H1 (cell line): ENCODE measurements around the gene SEMA3F. TPM values are rescaled to one million over a fixed set of nuclear protein-coding genes. Genes with fewer than 3 reads are reported as not detected.

Experiments used
- CTCF ChIA-PET: fragments of 300-600 bp; sonication (Branson Sonifier 250); formaldehyde crosslinking; loops from one replicate; lab custom pipeline; 2021; ENCODE audit not compliant: partially characterized antibody; lab: Charles Lee
- POLR2A ChIA-PET: fragments of 300-600 bp; sonication (Branson Sonifier 250); formaldehyde crosslinking; loops from one replicate; lab custom pipeline; 2021; ENCODE audit warnings: inconsistent platforms; ENCODE audit not compliant: partially characterized antibody; lab: Charles Lee
- DNase-seq, 2 experiments: peaks; one replicate each; pipeline versions ENCODE4 v3.0.0 to v3.0.0-alpha.2; 2010 to 2022; ENCODE audit warnings: low spot score in 2 of 2, low read depth in 1 of 2, mixed read lengths in 1 of 2
- FAIRE-seq: peaks from 2 replicates; lab custom pipeline; 2011; peaks lifted over from hg19 to GRCh38; lab: Jason Lieb, UNC
- H2AFZ ChIP-seq: 2 replicates; pipeline ENCODE4 v1.8.1; 2012; ENCODE audit warnings: low read length, inconsistent platforms
- H2AK5ac ChIP-seq: 2 replicates; pipeline ENCODE4 v1.6.1; 2013; ENCODE audit warnings: low read depth, low read length
- H2BK120ac ChIP-seq: replicated peaks from 2 replicates; pipeline ENCODE3; 2013; ENCODE audit warnings: low read depth, low read length, inconsistent platforms
- H2BK12ac ChIP-seq: 2 replicates; pipeline ENCODE4 v1.6.1; 2013; ENCODE audit warnings: low read depth, low read length
- H2BK15ac ChIP-seq: 2 replicates; pipeline ENCODE4 v1.6.1; 2013; ENCODE audit warnings: low read length
- H2BK20ac ChIP-seq: 2 replicates; pipeline ENCODE4 v1.6.1; 2013; ENCODE audit warnings: low read length
- H2BK5ac ChIP-seq: 2 replicates; pipeline ENCODE4 v1.6.1; 2013; ENCODE audit warnings: low read depth, low read length
- H3K14ac ChIP-seq: 2 replicates; pipeline ENCODE4 v1.6.1; 2013; ENCODE audit warnings: inconsistent platforms; ENCODE audit not compliant: insufficient read length
- H3K18ac ChIP-seq: 2 replicates; pipeline ENCODE4 v1.6.1; 2013; ENCODE audit warnings: low read length; ENCODE audit errors: extremely low read depth
- H3K23ac ChIP-seq: 2 replicates; pipeline ENCODE4 v1.6.1; 2013; ENCODE audit warnings: inconsistent platforms; ENCODE audit not compliant: insufficient read length
- H3K23me2 ChIP-seq: 2 replicates; pipeline ENCODE4 v1.6.1; 2013; ENCODE audit warnings: low read depth, low read length
- H3K27ac ChIP-seq: 2 replicates; pipeline ENCODE4 v1.6.1; 2011; ENCODE audit warnings: low read depth, low read length, inconsistent platforms
- H3K27me3 ChIP-seq, 4 experiments: replicated peaks in 1 of 4; 1 replicate in 1 of 4; 2 replicates in 3 of 4; pipeline versions ENCODE4 v1.6.1 to v1.8.1; 2011 to 2013; ENCODE audit warnings: low read length in 3 of 4, mild to moderate bottlenecking in 3 of 4, inconsistent platforms in 2 of 4, mixed read lengths in 2 of 4, moderate library complexity in 1 of 4; ENCODE audit not compliant: control insufficient read depth in 3 of 4, insufficient read depth in 3 of 4; ENCODE audit errors: extremely low read depth in 1 of 4
- H3K36me3 ChIP-seq, 4 experiments: 2 replicates each; pipeline versions ENCODE4 v1.6.1 to v1.8.1; 2011 to 2013; ENCODE audit warnings: mild to moderate bottlenecking in 4 of 4, low read length in 3 of 4, moderate library complexity in 2 of 4, control low read depth in 1 of 4, inconsistent platforms in 1 of 4; ENCODE audit not compliant: insufficient read depth in 4 of 4, control insufficient read depth in 2 of 4
- H3K4ac ChIP-seq: replicated peaks from 2 replicates; pipeline ENCODE3; 2013; ENCODE audit warnings: low read length, low read depth, mixed read lengths, inconsistent platforms; ENCODE audit not compliant: insufficient read length
- H3K4me1 ChIP-seq, 4 experiments: replicated peaks in 1 of 4; 1 replicate in 1 of 4; 2 replicates in 3 of 4; pipeline versions ENCODE4 v1.6.1 to v1.8.1; 2011 to 2013; ENCODE audit warnings: low read length in 3 of 4, inconsistent platforms in 2 of 4, mixed read lengths in 1 of 4; ENCODE audit not compliant: insufficient read depth in 4 of 4, control insufficient read depth in 3 of 4
- H3K4me2 ChIP-seq, 2 experiments: 2 replicates each; pipeline versions ENCODE4 v1.6.1 to v1.8.1; 2011 to 2013; ENCODE audit warnings: low read depth in 2 of 2, low read length in 2 of 2, control low read depth in 1 of 2, inconsistent platforms in 1 of 2, mild to moderate bottlenecking in 1 of 2; ENCODE audit not compliant: insufficient read depth in 1 of 2
- H3K4me3 ChIP-seq, 4 experiments: fragments of 200-600, 300-600 bp in 1 of 4; sonication (generic), shearing (Covaris generic), sonication (Bioruptor Twin) in 1 of 4; 2 replicates each; pipeline versions ENCODE4 v1.5.1 to v1.8.1; 2011 to 2016; ENCODE audit warnings: low read length in 4 of 4, low read depth in 3 of 4, control low read depth in 2 of 4, inconsistent platforms in 2 of 4, mild to moderate bottlenecking in 2 of 4, mixed read lengths in 1 of 4, moderate library complexity in 1 of 4; ENCODE audit not compliant: insufficient read depth in 2 of 4; ENCODE audit errors: extremely low read depth in 1 of 4
- H3K56ac ChIP-seq: replicated peaks from 2 replicates; pipeline ENCODE3; 2013; ENCODE audit warnings: low read depth, mild to moderate bottlenecking, mixed read lengths, low read length, inconsistent platforms; ENCODE audit not compliant: insufficient read length
- H3K79me1 ChIP-seq: 2 replicates; pipeline ENCODE4 v1.6.1; 2013; ENCODE audit warnings: low read depth, low read length, control low read depth
- H3K79me2 ChIP-seq, 2 experiments: 2 replicates each; pipeline versions ENCODE4 v1.6.1 to v1.8.1; 2012 to 2013; ENCODE audit warnings: low read length in 2 of 2, mild to moderate bottlenecking in 2 of 2, inconsistent platforms in 1 of 2; ENCODE audit not compliant: insufficient read depth in 2 of 2, control insufficient read depth in 1 of 2
- H3K9ac ChIP-seq, 4 experiments: replicated peaks in 1 of 4; 1 replicate in 1 of 4; 2 replicates in 3 of 4; pipeline versions ENCODE4 v1.6.1 to v1.8.1; 2011 to 2013; ENCODE audit warnings: low read depth in 3 of 4, low read length in 3 of 4, control low read depth in 2 of 4, mild to moderate bottlenecking in 2 of 4, moderate library complexity in 2 of 4, inconsistent platforms in 1 of 4; ENCODE audit errors: extremely low read depth in 1 of 4
- H3K9me3 ChIP-seq, 2 experiments: 2 replicates each; pipeline versions ENCODE4 v1.6.1 to v1.8.1; 2012 to 2013; ENCODE audit warnings: mild to moderate bottlenecking in 2 of 2, moderate library complexity in 2 of 2, control low read depth in 1 of 2, inconsistent platforms in 1 of 2, low read depth in 1 of 2, low read length in 1 of 2, mixed read lengths in 1 of 2; ENCODE audit not compliant: insufficient read depth in 2 of 2
- H4K20me1 ChIP-seq, 2 experiments: replicated peaks in 1 of 2; 2 replicates each; pipeline versions ENCODE3 to v1.8.1; 2011 to 2013; ENCODE audit warnings: inconsistent platforms in 2 of 2, low read length in 2 of 2, mild to moderate bottlenecking in 1 of 2; ENCODE audit not compliant: insufficient read depth in 2 of 2, control insufficient read depth in 1 of 2
- H4K5ac ChIP-seq: 2 replicates; pipeline ENCODE4 v1.6.1; 2013; ENCODE audit warnings: low read length, low read depth, mixed read lengths, inconsistent platforms; ENCODE audit not compliant: insufficient read length
- H4K8ac ChIP-seq: 2 replicates; pipeline ENCODE4 v1.8.0; 2013; ENCODE audit warnings: mild to moderate bottlenecking, moderate library complexity, low read length, inconsistent platforms; ENCODE audit not compliant: insufficient read depth; ENCODE audit errors: extremely low read depth
- H4K91ac ChIP-seq: replicated peaks from 2 replicates; pipeline ENCODE3; 2013; ENCODE audit warnings: low read length, mixed read lengths, inconsistent platforms; ENCODE audit not compliant: insufficient read length
- BCL11A ChIP-seq, 2 experiments: IDR thresholded peaks; one replicate each; pipeline ENCODE4 v1.6.1; 2011; ENCODE audit warnings: low read depth in 2 of 2, low read length in 2 of 2, mild to moderate bottlenecking in 2 of 2
- GTF2F1 ChIP-seq: IDR thresholded peaks from 2 replicates; pipeline ENCODE4 v1.6.1; 2012; ENCODE audit warnings: low read depth, low read length, improper control_type of control experiment, borderline replicate concordance
- HDAC6 ChIP-seq: IDR thresholded peaks from one replicate; pipeline ENCODE4 v1.7.1; 2012; ENCODE audit warnings: low read depth, mild to moderate bottlenecking, inconsistent platforms, low read length, moderate library complexity
- KDM1A ChIP-seq: fragments of 200-600, 300-600 bp; sonication (generic); IDR thresholded peaks from 2 replicates; pipeline ENCODE4 v1.7.1; 2016; ENCODE audit warnings: mild to moderate bottlenecking, low read length, borderline replicate concordance
- PHF8 ChIP-seq: fragments of 200-600 bp; sonication (generic); conservative IDR thresholded peaks from 2 replicates; pipeline ENCODE4 v1.7.1; 2012; ENCODE audit warnings: low read depth, mild to moderate bottlenecking, inconsistent platforms, low read length, moderate library complexity
- POLR2AphosphoS5 ChIP-seq: IDR thresholded peaks from 2 replicates; pipeline ENCODE4 v1.6.1; 2011; ENCODE audit warnings: low read depth, low read length
- RAD21 ChIP-seq, 2 experiments: IDR thresholded peaks in 1 of 2; conservative IDR thresholded peaks in 1 of 2; 2 replicates each; pipeline ENCODE4 v1.6.1; 2011; ENCODE audit warnings: low read depth in 2 of 2, low read length in 2 of 2, improper control_type of control experiment in 1 of 2, inconsistent platforms in 1 of 2, mild to moderate bottlenecking in 1 of 2, moderate library complexity in 1 of 2
- RFX5 ChIP-seq: IDR thresholded peaks from 2 replicates; pipeline ENCODE4 v1.6.1; 2011; ENCODE audit warnings: low read depth, low read length, improper control_type of control experiment, borderline replicate concordance
- RNF2 ChIP-seq: fragments of 200-900, 300-1000 bp; sonication (generic); IDR thresholded peaks from 2 replicates; pipeline ENCODE4 v1.7.1; 2016; ENCODE audit warnings: borderline replicate concordance, low read depth, mild to moderate bottlenecking, antibody characterized with exemption, low read length; ENCODE audit not compliant: poor library complexity, severe bottlenecking; ENCODE audit errors: missing control alignments
- RXRA ChIP-seq: IDR thresholded peaks from 2 replicates; pipeline ENCODE4 v1.6.1; 2011; ENCODE audit warnings: low read depth, mild to moderate bottlenecking, low read length, moderate library complexity; ENCODE audit not compliant: insufficient read depth
- SUZ12 ChIP-seq: fragments of 200-600 bp; sonication (generic); IDR thresholded peaks from 2 replicates; pipeline ENCODE4 v1.6.1; 2012; ENCODE audit warnings: mild to moderate bottlenecking, inconsistent platforms, low read length, moderate library complexity, mixed read lengths
- TCF12 ChIP-seq: IDR thresholded peaks from 2 replicates; pipeline ENCODE4 v1.6.1; 2011; ENCODE audit warnings: low read depth, mild to moderate bottlenecking, low read length
- ZNF274 ChIP-seq: IDR thresholded peaks from 2 replicates; pipeline ENCODE4 v1.7.0; 2012; ENCODE audit warnings: low read length, borderline replicate concordance; ENCODE audit errors: extremely low read depth
- WGBS, 2 experiments: shearing (Covaris generic) in 1 of 2; methylation state at CpG; one replicate each; pipeline versions ENCODE4 v1.1.6 to v1.1.7; 2013 to 2015; ENCODE audit warnings: low lambda C conversion rate in 2 of 2, mixed read lengths in 2 of 2, inconsistent platforms in 1 of 2, low coverage in 1 of 2, missing lambda C conversion rate in 1 of 2; ENCODE audit not compliant: insufficient replicate concordance in 2 of 2, insufficient coverage in 1 of 2, insufficient read length in 1 of 2; ENCODE audit errors: extremely low coverage in 1 of 2, missing lambda C conversion rate in 1 of 2; 5-methylcytosine and 5-hydroxymethylcytosine counted together
- polyA plus RNA-seq, 7 experiments: library from polyadenylated mRNA; depleted of rRNA in 3 of 7; stranded (reverse) in 5 of 7; unstranded in 2 of 7; fragments of >200 nt in 5 of 7; fragments of 200-250 nt in 2 of 7; gene quantifications; 1 replicate in 5 of 7; 2 replicates in 1 of 7; 4 replicates in 1 of 7; pipeline versions ENCODE4 v1.2.1 to v1.2.3, GENCODE V29; 2011 to 2013; ENCODE audit warnings: missing spikeins in 2 of 7, mixed read lengths in 2 of 7
- total RNA-seq: library from RNA; stranded (reverse); fragmentation: NEBNext Ultra II Directional; extraction: Animal tissue kit (Norgen Biotek cat#: 25700); gene quantifications from 2 replicates; pipeline ENCODE4 v1.2.1, GENCODE V29; 2021

The SEMA3F gene
- total and polyA plus RNA-seq, 2 of the 8 experiments (the other 6 are each of a cell fraction or from before 2014, with no cell fraction given): 20.3 to 37.0 TPM

- H4K8ac ChIP-seq: no peak overlapping the region
- ChIA-PET CTCF (interaction anchor here (1.0 to 19.7 kb wide), 14 partner anchors 19 to 130 kb away, joined by 3 to 1138 read pairs (median 63); partner anchors contain the start of genes GNAI2, HYAL2, SEMA3B and SLC38A3), POLR2A (interaction anchor here (0.6 to 11.9 kb wide), 10 partner anchors 12 to 78 kb away, joined by 3 to 128 read pairs (median 8); no protein-coding TSS in a partner anchor)
- H3K14ac ChIP-seq: no peak overlapping the region
- H3K36me3 ChIP-seq: no peaks in the 10 kb centered on the region
- peaks cover 2% of the 10 kb centered on the region; the same call in 1 of the 2 replicates for H3K23me2 ChIP-seq
- H2BK15ac ChIP-seq: peak overlapping the region; percentile 18; the same call in 1 of the 2 replicates
- H4K20me1 ChIP-seq: peaks cover 0 to 5% of the 10 kb centered on the region in 2 experiments
- peaks cover 0 to 12% (median 4%) of the 10 kb centered on the region in 4 experiments; a peak in 3 of 7 replicates for H3K27me3 ChIP-seq
- H2BK12ac ChIP-seq: no peak overlapping the region; the same call in 1 of the 2 replicates
- no peaks in the 10 kb centered on the region for H3K9me3 ChIP-seq
- no peak overlapping the region for H3K18ac ChIP-seq
- no peak overlapping the region for H3K4ac ChIP-seq
- H3K23ac ChIP-seq: no peak overlapping the region
- no peak overlapping the region for H3K9ac ChIP-seq
- no peak overlapping the region for H3K56ac ChIP-seq
- no peaks in the 10 kb centered on the region for H3K79me1 ChIP-seq
- H3K4me1 ChIP-seq: peaks cover 0 to 14% (median 7%) of the 10 kb centered on the region in 4 experiments; a peak in 5 of 7 replicates
- no peak overlapping the region for H4K5ac ChIP-seq
- H2BK120ac ChIP-seq: no peak overlapping the region
- no peak overlapping the region for H3K4me3 ChIP-seq
- H3K79me2 ChIP-seq: no peaks in the 10 kb centered on the region
- no peak for DNase-seq
- no peak for FAIRE-seq
- no peak overlapping the region for H2AFZ ChIP-seq
- H4K91ac ChIP-seq: no peak overlapping the region
- H3K27ac ChIP-seq: no peak overlapping the region
- H2AK5ac ChIP-seq: no peak overlapping the region
- no peak overlapping the region; a peak in 1 of 4 replicates for H3K4me2 ChIP-seq
- H2BK5ac ChIP-seq: no peak overlapping the region
- H2BK20ac ChIP-seq: no peak overlapping the region
- WGBS, 2 experiments: 94% methylated on average over 29 of the region's 34 CpGs; no CpG with 5 or more reads in 1 of the 2 experiments
- no peak for TF ChIP-seq ZNF274
- no peak for TF ChIP-seq HDAC6
- TF ChIP-seq TCF12: no peak
- TF ChIP-seq PHF8: no peak
- TF ChIP-seq RAD21 (IDR thresholded peaks at IDR 0.05 in 1 of 2, conservative IDR thresholded peaks at IDR 0.05 in 1 of 2; ENCODE audit: low read depth in 2 of 2, low read length in 2 of 2): no peak
- TF ChIP-seq SUZ12: no peak
- no peak for TF ChIP-seq RFX5
- no peak for TF ChIP-seq RXRA
- no peak for TF ChIP-seq POLR2AphosphoS5
- TF ChIP-seq RNF2: no peak
- no peak for TF ChIP-seq KDM1A
- no peak for TF ChIP-seq BCL11A (IDR thresholded peaks at IDR 0.05; ENCODE audit: low read depth in 2 of 2, low read length in 2 of 2)
- no peak for TF ChIP-seq GTF2F1
These were observed 38.6 kb downstream of the SEMA3F start for GRCh38 chr3:50193746-50194127.
